DMS153 treated with DMSO at 0.1 percent for 48 hours (cell line): ENCODE measurements around the gene EEF2K.

Source experiments
- DNase-seq: peaks from one replicate; lab custom pipeline; 2025; ENCODE audit not compliant: unreplicated experiment; lab: John Stamatoyannopoulos, UW

Gene EEF2K

DNA sequence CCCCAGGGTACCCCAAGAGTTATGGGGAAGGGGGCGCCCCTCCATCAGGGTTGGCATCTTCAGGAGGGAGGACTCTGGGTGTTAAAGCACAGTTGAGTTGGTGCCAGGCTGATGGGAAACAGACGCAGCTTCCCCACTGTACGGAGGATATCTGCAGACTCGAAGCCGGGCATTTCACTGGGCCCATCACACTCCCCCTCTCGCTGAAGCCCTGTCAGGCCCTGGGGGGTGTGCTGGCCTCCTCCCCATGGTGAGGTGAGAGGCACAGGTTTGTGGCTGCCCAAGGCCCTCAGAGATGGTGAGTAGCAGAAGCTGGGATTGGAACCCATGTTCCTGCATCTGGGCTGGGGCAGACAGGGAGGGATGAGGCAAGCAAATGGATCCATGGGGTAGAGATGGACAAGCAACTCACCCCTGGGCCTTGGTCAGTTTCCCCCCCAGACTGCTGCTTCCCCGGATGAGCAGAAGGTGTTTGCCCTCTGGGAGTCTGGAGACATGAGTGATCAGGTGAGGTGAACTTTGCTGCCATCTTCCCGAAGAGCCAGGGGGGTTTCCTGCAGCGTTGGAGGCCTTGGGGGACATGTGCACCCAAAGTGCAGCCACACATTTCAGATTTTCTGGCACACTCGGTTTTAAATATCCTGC lies 122.1 kb downstream of the EEF2K start:
- no peak for DNase-seq

- no peak for DNase-seq
Measured at GRCh38 chr16:22329199-22329695, 123.2 kb downstream of the EEF2K start.

DNA sequence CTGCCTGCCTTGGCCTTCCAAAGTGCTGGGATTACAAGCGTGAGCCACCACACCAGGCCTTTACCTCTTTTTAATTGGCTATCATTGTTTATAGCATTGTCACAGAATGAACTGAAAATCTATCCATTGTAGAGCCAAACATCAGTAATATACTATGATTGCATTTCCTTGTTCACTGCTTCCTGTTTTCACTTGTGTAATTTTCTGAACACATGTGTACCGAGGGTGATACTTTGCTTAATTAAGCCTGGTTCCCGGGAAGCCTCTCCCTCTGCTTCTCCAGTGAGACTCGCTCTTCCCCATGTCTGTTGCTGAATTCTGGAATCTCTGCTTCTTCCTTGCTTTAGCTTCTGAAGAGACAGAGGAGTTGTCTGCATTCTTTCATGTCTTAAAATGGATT lies 124.2 kb downstream of the EEF2K start:
- DNase-seq: no peak

DNA sequence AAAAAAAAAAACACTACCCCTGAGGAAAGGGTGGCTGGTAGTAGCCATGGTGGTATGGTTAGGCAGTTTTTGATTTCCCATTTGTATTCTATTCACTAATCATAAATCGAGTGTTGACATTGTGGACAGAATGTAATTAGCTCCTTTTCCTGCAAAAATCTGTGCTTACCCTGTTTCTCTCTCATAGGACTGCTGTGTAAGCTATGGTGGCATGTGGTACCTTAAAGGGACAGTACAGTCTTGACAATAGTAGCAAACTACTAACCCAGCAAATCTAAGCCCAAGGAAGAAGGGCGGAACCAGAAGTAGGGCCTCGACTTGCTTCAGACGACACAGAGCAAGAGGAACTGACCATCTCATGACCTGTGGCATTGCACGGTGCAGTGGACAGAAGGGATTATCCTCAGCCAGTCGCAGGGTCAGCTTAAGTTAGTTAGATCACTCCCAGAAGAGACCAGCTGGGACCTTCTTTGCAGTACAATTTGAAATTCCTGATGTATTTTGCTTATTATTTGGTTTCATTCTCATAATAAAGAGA lies 127.4 kb downstream of the EEF2K start:
- no peak for DNase-seq

GRCh38 chr16:22335668-22336246 lies 129.7 kb downstream of the EEF2K start:
- no peak for DNase-seq

DNA sequence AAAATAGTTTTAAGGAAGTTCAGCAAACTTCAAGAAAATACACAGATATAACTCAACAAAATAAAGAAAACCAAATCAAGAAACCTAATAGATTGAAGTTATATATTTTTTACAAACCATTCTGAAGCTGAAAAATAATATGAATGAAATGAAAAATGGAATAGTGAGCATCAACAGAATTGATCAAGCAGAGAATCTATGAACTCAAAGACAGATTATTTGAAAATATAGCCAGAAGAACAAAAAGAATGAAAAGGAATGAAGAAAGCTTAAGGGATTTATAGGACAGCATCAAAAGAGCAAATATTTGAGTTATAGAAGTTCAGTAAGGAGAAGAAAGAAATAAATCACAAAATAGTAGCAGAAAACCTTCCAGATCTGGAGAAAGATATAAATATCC lies 130.5 kb downstream of the EEF2K start:
- no peak for DNase-seq

DNA sequence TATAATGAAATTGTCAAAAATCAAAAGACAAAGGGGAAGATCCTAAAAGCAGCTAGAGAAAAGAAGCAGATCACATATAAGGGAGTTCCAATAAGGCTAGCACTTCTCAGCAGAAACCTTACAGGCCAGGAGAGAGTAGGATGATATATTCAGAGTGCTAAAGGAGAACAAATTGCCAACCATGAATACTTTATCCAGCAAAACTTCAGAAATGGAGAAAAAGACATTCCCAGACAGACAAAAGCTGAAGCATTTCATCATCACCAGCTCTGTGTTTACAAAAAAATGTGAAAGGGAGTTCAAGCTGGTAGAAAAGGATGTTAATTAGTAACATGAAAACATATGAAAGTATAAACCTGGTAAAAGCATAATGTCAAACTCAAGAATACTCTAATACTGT lies 131.0 kb downstream of the EEF2K start:
- DNase-seq: no peak

GRCh38 chr16:22337849-22338635 lies 132.0 kb downstream of the EEF2K start:
- no peak for DNase-seq
